ENCODE data around the gene RABGAP1.

The RABGAP1 gene

GRCh38 chr9:123104807-123105206, 164.0 kb downstream of the RABGAP1 start:
- H3K36me3 Mint-ChIP-seq (ENCODE audit: low read depth), result peaks cover 12% of the 10 kb centered on the region

DNA sequence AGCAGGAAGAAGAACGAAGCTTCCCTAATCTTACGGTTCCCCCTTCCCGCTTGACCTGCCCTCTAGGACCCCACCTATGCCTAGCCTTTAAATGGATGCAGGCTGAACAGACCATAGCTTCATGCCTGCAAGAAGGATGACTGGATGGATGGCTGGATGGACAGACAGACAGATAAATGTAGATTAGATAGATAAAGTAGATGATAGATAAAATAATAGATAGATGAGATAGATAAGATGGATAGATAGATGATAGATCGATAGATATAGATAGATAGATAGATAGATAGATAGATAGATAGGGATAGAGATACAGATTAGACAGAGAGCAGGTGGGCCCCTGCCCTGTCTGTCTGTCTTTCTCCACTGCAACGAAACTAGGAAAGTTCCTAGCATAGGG, 164.7 kb downstream of the RABGAP1 start:
- no peak overlapping the region for H3K27ac Mint-ChIP-seq
- DNase-seq (no peak), ATAC-seq (no peak)
- no peaks in the 10 kb centered on the region for H3K4me1 Mint-ChIP-seq
- H3K36me3 Mint-ChIP-seq (ENCODE audit: low read depth), result peaks cover 12% of the 10 kb centered on the region
- no peaks in the 10 kb centered on the region for H3K9me3 Mint-ChIP-seq
- no peaks in the 10 kb centered on the region for H3K27me3 Mint-ChIP-seq
- no peak overlapping the region for H3K4me3 Mint-ChIP-seq

More at GRCh38 chr9:123104807-123105206, 164.0 kb downstream of the RABGAP1 start:
- H3K4me1 Mint-ChIP-seq, result no peaks in the 10 kb centered on the region
- no peak overlapping the region for H3K27ac Mint-ChIP-seq
- H3K27me3 Mint-ChIP-seq, result no peaks in the 10 kb centered on the region
- no peak for DNase-seq
- H3K9me3 Mint-ChIP-seq, result no peaks in the 10 kb centered on the region
- no peak for ATAC-seq
- H3K4me3 Mint-ChIP-seq, result no peak overlapping the region

- ATAC-seq, result no peak
- Mint-ChIP-seq H3K27ac (peak overlapping the region; percentile 7), H3K9me3 (no peaks in the 10 kb centered on the region), H3K27me3 (no peaks in the 10 kb centered on the region), H3K4me1 (peaks cover 5% of the 10 kb centered on the region), H3K4me3 (no peak overlapping the region), H3K36me3 (ENCODE audit: low read depth) (peaks cover 3% of the 10 kb centered on the region)
- DNase-seq, result no peak
These were observed 166.9 kb downstream of the RABGAP1 start for GRCh38 chr9:123107639-123108285.

GRCh38 chr9:123108976-123109375, 168.2 kb downstream of the RABGAP1 start:
- Mint-ChIP-seq H3K9me3 (no peaks in the 10 kb centered on the region), H3K27me3 (no peaks in the 10 kb centered on the region), H3K4me1 (peaks cover 5% of the 10 kb centered on the region), H3K4me3 (no peak overlapping the region), H3K27ac (no peak overlapping the region), H3K36me3 (ENCODE audit: low read depth) (peaks cover 6% of the 10 kb centered on the region)
- ATAC-seq (no peak), DNase-seq (no peak)

- DNase-seq, result no peak
- no peaks in the 10 kb centered on the region for H3K27me3 Mint-ChIP-seq
- H3K4me3 Mint-ChIP-seq, result no peak overlapping the region
- peaks cover 5% of the 10 kb centered on the region for H3K4me1 Mint-ChIP-seq
- ATAC-seq, result no peak
- H3K36me3 Mint-ChIP-seq (ENCODE audit: low read depth), result peaks cover 8% of the 10 kb centered on the region
- H3K9me3 Mint-ChIP-seq, result no peaks in the 10 kb centered on the region
- no peak overlapping the region for H3K27ac Mint-ChIP-seq
These were observed 168.9 kb downstream of the RABGAP1 start for GRCh38 chr9:123109540-123110279.

DNA sequence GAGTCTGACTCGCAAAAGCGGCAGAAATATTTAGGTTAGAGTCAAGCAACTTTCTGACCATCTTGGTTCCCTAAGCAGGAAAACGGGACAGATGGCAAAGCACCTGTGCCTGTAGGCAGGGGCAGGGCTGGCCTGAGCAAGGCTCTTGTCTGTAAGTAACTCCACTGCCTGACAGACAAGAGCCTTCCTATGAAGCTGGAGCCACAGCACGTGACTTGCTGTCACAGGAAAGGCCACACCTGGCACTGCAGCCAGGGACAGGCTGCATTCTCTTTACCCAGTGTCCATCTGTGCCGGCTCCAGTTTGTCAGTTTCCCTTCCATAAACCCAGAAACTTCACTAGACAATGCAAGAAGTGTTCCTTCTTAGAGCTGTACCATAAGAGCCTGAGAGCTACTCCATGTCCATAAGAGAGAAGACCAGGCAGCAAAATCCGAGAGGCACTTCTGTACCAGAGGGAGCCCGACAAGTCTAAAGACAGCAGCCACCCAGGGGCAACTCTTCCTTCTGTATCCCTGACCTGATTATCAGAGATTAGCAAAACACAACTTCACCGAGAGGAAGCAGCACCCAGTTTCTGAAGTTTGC, 170.7 kb downstream of the RABGAP1 start:
- no peak for ATAC-seq
- Mint-ChIP-seq H3K4me1 (peaks cover 5% of the 10 kb centered on the region), H3K27ac (no peak overlapping the region), H3K4me3 (no peak overlapping the region), H3K9me3 (no peaks in the 10 kb centered on the region), H3K36me3 (ENCODE audit: low read depth) (peaks cover 8% of the 10 kb centered on the region), H3K27me3 (no peaks in the 10 kb centered on the region)
- no peak for DNase-seq

DNA sequence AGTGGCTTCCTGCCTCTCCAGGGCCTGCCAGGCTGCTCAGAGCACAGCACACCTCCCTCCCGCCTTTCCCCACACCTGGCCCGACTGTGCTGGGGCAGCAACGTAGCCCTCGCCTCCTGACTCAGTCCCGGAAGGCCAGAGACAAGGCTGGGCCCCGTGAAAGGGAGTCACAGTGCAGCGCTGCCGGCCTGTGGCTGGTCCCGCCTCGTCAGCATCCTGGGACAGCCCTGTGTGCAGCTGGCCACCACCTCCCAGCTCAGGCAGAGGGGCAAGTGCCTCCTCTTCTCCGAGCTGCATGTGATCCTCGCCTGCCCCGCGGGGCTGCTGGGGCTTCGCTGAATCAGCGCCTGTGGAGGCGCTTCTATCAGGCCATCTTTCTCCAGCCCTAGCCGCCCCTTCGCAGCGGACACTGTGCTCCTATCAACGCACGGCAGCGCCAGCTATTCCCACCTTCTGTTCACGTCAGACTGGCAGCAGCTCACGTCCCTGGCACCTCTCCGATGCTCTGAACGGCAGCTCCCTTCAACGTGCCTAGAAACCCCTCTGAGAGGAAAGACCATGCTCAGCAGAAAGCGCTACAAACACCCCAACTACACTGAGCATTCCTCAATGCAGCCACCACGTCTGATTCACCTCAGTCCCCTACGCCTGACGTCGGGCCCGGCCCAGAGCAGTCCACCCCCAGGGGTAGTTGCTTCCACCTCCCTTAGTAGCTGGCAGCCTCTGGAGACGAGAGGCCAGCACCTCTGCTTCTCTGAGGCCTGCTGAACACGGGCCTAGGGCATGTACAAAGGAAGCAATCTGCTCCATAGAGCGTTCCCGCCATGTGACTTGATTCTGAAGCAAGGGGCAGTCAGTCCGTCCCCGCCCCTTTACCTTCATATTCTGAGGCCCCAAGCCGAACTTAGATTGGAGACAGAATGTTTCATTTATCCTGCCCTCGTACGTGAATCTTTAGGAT, 171.5 kb downstream of the RABGAP1 start:
- H3K27me3 Mint-ChIP-seq, result no peaks in the 10 kb centered on the region
- no peak overlapping the region for H3K4me3 Mint-ChIP-seq
- no peaks in the 10 kb centered on the region for H3K9me3 Mint-ChIP-seq
- H3K36me3 Mint-ChIP-seq (ENCODE audit: low read depth), result peaks cover 6% of the 10 kb centered on the region
- peak; percentile 37 for ATAC-seq
- peaks cover 5% of the 10 kb centered on the region for H3K4me1 Mint-ChIP-seq
- DNase-seq, result no peak
- H3K27ac Mint-ChIP-seq, result no peak overlapping the region

GRCh38 chr9:123113185-123113584, 172.4 kb downstream of the RABGAP1 start:
- no peak overlapping the region for H3K27ac Mint-ChIP-seq
- H3K27me3 Mint-ChIP-seq, result no peaks in the 10 kb centered on the region
- peaks cover 6% of the 10 kb centered on the region for H3K36me3 Mint-ChIP-seq (ENCODE audit: low read depth)
- ATAC-seq (no peak), DNase-seq (no peak)
- no peak overlapping the region for H3K4me3 Mint-ChIP-seq
- peaks cover 5% of the 10 kb centered on the region for H3K4me1 Mint-ChIP-seq
- H3K9me3 Mint-ChIP-seq, result no peaks in the 10 kb centered on the region

GRCh38 chr9:123115146-123115913, 174.5 kb downstream of the RABGAP1 start:
- no peak overlapping the region for H3K27ac Mint-ChIP-seq
- DNase-seq (no peak), ATAC-seq (no peak)

GRCh38 chr9:123116036-123116435, 175.2 kb downstream of the RABGAP1 start:
- Mint-ChIP-seq H3K4me1 (peaks cover 8% of the 10 kb centered on the region), H3K4me3 (no peak overlapping the region), H3K27ac (no peak overlapping the region), H3K27me3 (no peaks in the 10 kb centered on the region), H3K9me3 (no peaks in the 10 kb centered on the region), H3K36me3 (ENCODE audit: low read depth) (peaks cover 6% of the 10 kb centered on the region)
- DNase-seq, result no peak
- no peak for ATAC-seq

More at GRCh38 chr9:123115146-123115913, 174.5 kb downstream of the RABGAP1 start:
- peaks cover 6% of the 10 kb centered on the region for H3K36me3 Mint-ChIP-seq (ENCODE audit: low read depth)
- H3K9me3 Mint-ChIP-seq, result no peaks in the 10 kb centered on the region
- H3K4me3 Mint-ChIP-seq, result no peak overlapping the region
- H3K27me3 Mint-ChIP-seq, result no peaks in the 10 kb centered on the region
- peaks cover 5% of the 10 kb centered on the region for H3K4me1 Mint-ChIP-seq

DNA sequence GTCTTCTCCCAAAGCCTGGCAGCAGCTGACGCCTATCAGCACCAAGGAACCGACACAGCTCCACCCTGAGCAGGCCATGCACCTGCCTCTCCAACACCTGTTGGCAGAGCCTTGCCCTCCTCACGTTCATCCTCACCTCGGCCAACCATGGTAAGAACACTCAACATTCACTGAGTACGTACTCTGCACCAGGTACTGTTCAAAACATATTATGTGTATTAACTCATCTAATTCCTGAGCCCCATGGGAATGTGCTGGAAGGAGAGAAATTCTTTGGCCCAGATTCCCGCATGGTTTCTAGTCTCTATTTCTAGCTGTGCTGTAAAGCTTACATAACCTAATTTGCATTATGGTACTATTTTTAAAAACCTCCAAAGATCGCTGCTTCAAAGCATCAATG, 178.7 kb downstream of the RABGAP1 start:
- Mint-ChIP-seq H3K36me3 (ENCODE audit: low read depth) (peaks cover 5% of the 10 kb centered on the region), H3K4me3 (no peak overlapping the region), H3K27me3 (no peaks in the 10 kb centered on the region), H3K9me3 (no peaks in the 10 kb centered on the region), H3K4me1 (peaks cover 11% of the 10 kb centered on the region), H3K27ac (no peak overlapping the region)
- DNase-seq, result no peak
- ATAC-seq, result no peak

DNA sequence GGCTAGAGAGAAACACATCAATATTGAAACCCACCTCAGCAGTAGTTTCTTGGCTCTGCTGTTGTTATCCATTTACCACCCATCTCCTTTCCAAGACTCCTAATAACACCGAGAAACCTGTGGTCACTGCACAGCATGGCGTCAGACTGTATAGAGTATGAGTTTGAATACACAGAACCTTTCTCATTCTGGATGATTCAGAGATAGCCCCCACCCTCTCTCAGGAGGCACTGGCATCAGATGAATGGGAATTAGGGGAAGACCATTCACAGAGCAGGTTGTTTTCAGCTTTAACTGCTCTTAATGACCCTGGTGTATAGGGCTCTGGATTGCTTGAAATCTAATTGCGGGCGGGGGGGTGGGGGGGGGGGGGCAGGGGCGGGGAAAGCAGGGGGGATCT, 179.3 kb downstream of the RABGAP1 start:
- Mint-ChIP-seq H3K36me3 (ENCODE audit: low read depth) (peaks cover 5% of the 10 kb centered on the region), H3K27me3 (no peaks in the 10 kb centered on the region), H3K4me1 (peaks cover 11% of the 10 kb centered on the region), H3K9me3 (no peaks in the 10 kb centered on the region), H3K4me3 (no peak overlapping the region), H3K27ac (no peak overlapping the region)
- DNase-seq, result no peak
- no peak for ATAC-seq

GRCh38 chr9:123120953-123121352, 180.1 kb downstream of the RABGAP1 start:
- Mint-ChIP-seq H3K4me1 (peaks cover 11% of the 10 kb centered on the region), H3K36me3 (ENCODE audit: low read depth) (peaks cover 10% of the 10 kb centered on the region), H3K27me3 (no peaks in the 10 kb centered on the region), H3K27ac (peak overlapping the region; percentile 42), H3K4me3 (no peak overlapping the region), H3K9me3 (no peaks in the 10 kb centered on the region)
- ATAC-seq (peak; percentile 90), DNase-seq (no peak)

GRCh38 chr9:123121457-123121856, 180.6 kb downstream of the RABGAP1 start:
- Mint-ChIP-seq H3K4me1 (peaks cover 11% of the 10 kb centered on the region), H3K36me3 (ENCODE audit: low read depth) (peaks cover 14% of the 10 kb centered on the region), H3K9me3 (no peaks in the 10 kb centered on the region), H3K4me3 (no peak overlapping the region), H3K27ac (peak overlapping the region; percentile 42), H3K27me3 (no peaks in the 10 kb centered on the region)
- DNase-seq, result no peak
- no peak for ATAC-seq

All from activated naive CD8-positive, alpha-beta T cell treated with anti-CD3 and anti-CD28 coated beads, Interleukin-2, amount 50 U/mL, for 24 hours (primary cell).